Stimulated activated naive B cell treated with anti-CD40 and anti-IgM and Interleukin-4, amounts not matched to agents 10 μg/mL and 1 μg/mL and 100 μg/mL, for 72 hours (primary cell): Measurements from ENCODE around the gene AKT1S1.

Experiments
- ATAC-seq, 2 donors: fragments of 150-1000 bp; cut with Tn5 transposase; replicated peaks; 2 replicates each; pipeline ENCODE4 v1.10.0; 2021; ENCODE audit warnings: moderate library complexity in 1 of 2
- DNase-seq: peaks from one replicate; pipeline ENCODE4 v3.0.0; 2021
- H3K27ac Mint-ChIP-seq: one replicate; pipeline ENCODE4 v1.8.0; 2022; ENCODE audit warnings: mild to moderate bottlenecking, mixed read lengths
- H3K27me3 Mint-ChIP-seq, 2 donors: one replicate each; pipeline ENCODE4 v1.8.0; 2022; ENCODE audit warnings: mixed read lengths in 2 of 2
- H3K36me3 Mint-ChIP-seq, 2 donors: one replicate each; pipeline ENCODE4 v1.8.0; 2022; ENCODE audit warnings: mixed read lengths in 2 of 2, mild to moderate bottlenecking in 1 of 2
- H3K4me1 Mint-ChIP-seq, 2 donors: one replicate each; pipeline ENCODE4 v1.8.0; 2022; ENCODE audit warnings: mixed read lengths in 2 of 2, mild to moderate bottlenecking in 1 of 2
- H3K4me3 Mint-ChIP-seq, 2 donors: one replicate each; pipeline ENCODE4 v1.8.0; 2022; ENCODE audit warnings: mild to moderate bottlenecking in 2 of 2, mixed read lengths in 2 of 2, moderate library complexity in 1 of 2
- H3K9me3 Mint-ChIP-seq, 2 donors: one replicate each; pipeline ENCODE4 v1.8.0; 2022; ENCODE audit warnings: mixed read lengths in 2 of 2, mild to moderate bottlenecking in 1 of 2

AKT1S1 gene

DNA sequence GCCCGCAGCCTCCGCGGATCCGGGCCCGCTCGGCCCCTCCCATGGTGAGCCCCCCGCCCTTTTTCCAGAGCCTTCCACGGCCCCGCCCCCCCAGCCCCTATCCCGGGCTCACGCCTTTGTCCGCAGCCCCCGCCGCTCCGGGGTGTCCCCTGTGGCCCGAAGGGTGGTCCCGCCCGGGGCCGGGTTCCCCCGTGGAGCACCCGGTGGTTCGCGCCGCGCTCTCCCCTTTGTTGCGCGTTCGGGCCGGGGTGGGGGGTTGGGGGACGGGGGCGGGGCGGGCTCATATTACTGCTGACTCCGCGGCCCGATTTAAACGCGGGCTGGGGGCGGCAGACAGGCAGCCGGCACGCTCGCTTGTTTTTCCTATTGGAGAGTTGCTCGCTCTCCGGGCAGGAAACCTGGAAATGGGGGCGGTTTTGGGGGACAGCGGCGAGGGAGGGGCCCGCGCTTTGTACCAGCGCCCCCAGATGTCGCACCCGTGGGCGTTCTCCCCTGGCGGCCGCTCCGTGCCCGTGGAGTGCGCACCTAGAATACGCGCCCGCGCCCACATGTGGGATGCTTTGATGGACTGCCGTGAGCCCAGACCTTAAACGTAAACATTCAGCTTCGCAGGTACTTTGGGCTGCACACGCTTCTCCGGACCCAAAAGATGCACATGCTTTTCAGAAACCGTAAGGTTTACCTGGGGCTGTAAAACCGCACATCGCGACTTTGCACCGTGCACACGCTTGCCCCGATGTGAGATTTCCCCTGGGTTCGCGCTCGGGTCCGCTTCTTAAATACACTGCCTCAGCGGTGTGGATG lies 25.5 kb downstream of the AKT1S1 start:
- peaks cover 41 to 61% of the 10 kb centered on the region in 2 donors for H3K4me1 Mint-ChIP-seq
- H3K4me3 Mint-ChIP-seq = peak overlapping the region; percentile 81 to 84
- H3K27me3 Mint-ChIP-seq = no peaks in the 10 kb centered on the region
- peak; percentile 9 to 17 for ATAC-seq
- peak overlapping the region; percentile 70 for H3K27ac Mint-ChIP-seq
- no peak for DNase-seq
- H3K9me3 Mint-ChIP-seq = peaks cover 8 to 9% of the 10 kb centered on the region in 2 donors
- peaks cover 14 to 26% of the 10 kb centered on the region in 2 donors for H3K36me3 Mint-ChIP-seq

DNA sequence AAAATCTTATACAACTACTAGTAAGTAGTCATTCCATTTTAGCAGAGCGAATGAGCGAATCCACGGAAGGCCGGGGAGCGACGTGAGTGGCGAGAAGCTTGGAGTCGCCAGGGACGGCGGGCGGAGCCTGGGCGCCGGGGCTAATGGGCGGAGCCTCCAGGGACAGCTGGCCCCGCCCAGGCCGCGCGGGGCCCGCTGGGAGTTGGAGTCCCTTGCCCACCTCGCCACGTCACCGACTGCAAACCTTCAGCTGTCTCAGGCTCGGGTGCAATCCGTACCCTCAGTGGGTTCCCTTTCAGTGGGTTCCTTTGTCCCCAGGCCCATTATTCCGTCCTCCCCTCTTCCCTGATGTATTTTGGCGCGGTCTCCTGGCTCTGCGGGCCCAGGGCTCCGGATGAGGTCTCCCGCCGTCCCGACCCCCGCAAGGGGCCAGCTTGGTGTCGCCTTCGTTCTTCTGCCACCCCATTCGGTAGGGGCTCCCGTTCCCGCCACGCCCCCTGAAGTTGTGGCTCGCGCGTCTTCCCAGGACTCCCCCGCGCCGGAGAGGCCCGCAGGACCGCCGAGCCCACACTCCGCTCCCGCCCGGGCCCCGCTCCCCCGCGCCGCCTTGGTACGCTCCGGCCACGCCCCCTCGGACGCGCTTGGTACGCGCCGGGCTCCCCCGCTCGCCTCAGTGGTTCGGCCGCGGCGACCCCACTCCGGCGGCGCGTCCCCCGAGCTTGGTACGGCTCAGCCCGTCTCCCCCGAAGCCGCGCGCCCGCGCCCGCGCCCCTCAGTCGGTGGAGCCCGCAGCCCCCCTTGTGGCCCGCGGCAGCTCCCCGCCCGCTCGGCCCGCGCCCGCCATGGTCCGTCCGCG lies 26.4 kb downstream of the AKT1S1 start, which contains the start of gene PTOV1:
Gene PTOV1, plus strand, starts transcription at position 673 of the 856 bp plus-strand sequence.
- Mint-ChIP-seq H3K4me1 (peaks cover 42 to 57% of the 10 kb centered on the region in 2 donors), H3K27ac (peak within 1 kb of the TSS; percentile 97), H3K36me3 (peaks cover 11 to 18% of the 10 kb centered on the region in 2 donors), H3K4me3 (peak within 1 kb of the TSS; percentile 90 to 96), H3K9me3 (peaks cover 8 to 9% of the 10 kb centered on the region in 2 donors), H3K27me3 (no peaks in the 10 kb centered on the region)
- peak; percentile 86 for DNase-seq
- ATAC-seq = peak; percentile 84 to 89

GRCh38 chr19:49850221-49850486 lies 27.0 kb downstream of the AKT1S1 start:
- peaks cover 8 to 9% of the 10 kb centered on the region in 2 donors for H3K9me3 Mint-ChIP-seq
- DNase-seq = no peak
- no peaks in the 10 kb centered on the region for H3K27me3 Mint-ChIP-seq
- peak in 1 of 2 donors; percentile 0 for ATAC-seq
- H3K4me1 Mint-ChIP-seq = peaks cover 38 to 55% of the 10 kb centered on the region in 2 donors
- peak overlapping the region; percentile 97 for H3K27ac Mint-ChIP-seq
- H3K36me3 Mint-ChIP-seq = peaks cover 7 to 13% of the 10 kb centered on the region in 2 donors
- peak overlapping the region; percentile 90 to 96 for H3K4me3 Mint-ChIP-seq

DNA sequence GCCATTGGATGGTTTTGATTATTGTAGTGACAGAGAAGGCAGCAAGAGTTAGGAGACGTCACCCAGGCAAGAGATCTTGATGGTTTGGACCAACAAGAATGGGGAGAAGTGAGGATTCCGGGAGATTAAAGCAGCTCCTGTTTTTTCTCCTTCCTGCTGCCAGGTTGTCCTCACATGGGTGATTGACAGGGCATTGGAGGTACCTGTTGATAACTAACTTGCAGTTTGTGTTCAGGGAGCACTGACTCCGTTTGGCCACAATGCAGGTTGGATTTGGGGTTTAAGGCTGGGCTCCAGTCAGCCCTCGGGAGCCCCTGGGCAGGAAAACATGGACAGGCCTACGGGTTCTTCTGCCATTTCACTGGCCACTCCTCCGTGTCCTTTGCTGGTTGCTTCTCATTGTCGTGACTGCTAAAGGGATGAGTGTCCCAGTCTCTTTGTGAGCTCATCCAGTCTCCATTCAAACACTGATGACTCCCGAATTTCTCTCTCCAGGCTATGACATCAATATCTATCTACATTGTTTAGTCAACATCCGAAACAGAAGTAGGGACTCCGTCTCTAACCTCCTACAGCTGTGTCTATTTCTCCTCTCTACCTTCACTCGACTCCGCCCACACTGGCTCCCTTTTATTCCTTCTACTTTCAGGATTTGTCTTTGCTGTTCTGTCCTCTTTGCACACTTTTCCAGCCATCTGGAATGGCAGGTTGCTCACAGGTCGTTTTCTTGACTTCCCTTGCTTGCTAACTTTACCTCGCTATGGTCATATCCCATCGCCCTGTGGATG lies 27.5 kb downstream of the AKT1S1 start:
- H3K36me3 Mint-ChIP-seq = peaks cover 7 to 12% of the 10 kb centered on the region in 2 donors
- H3K27me3 Mint-ChIP-seq = no peaks in the 10 kb centered on the region
- peak overlapping the region; percentile 90 to 96 for H3K4me3 Mint-ChIP-seq
- H3K9me3 Mint-ChIP-seq = peaks cover 8 to 9% of the 10 kb centered on the region in 2 donors
- ATAC-seq (no peak), DNase-seq (no peak)
- H3K27ac Mint-ChIP-seq = peak overlapping the region; percentile 97
- H3K4me1 Mint-ChIP-seq = peaks cover 40 to 56% of the 10 kb centered on the region in 2 donors

GRCh38 chr19:49848938-49849337 lies 28.2 kb downstream of the AKT1S1 start:
- DNase-seq (no peak), ATAC-seq (no peak)
- H3K4me1 Mint-ChIP-seq = peaks cover 40 to 61% of the 10 kb centered on the region in 2 donors
- no peaks in the 10 kb centered on the region for H3K27me3 Mint-ChIP-seq
- peak overlapping the region; percentile 14 to 68 for H3K4me3 Mint-ChIP-seq
- peaks cover 8 to 9% of the 10 kb centered on the region in 2 donors for H3K9me3 Mint-ChIP-seq
- H3K36me3 Mint-ChIP-seq = peaks cover 7 to 12% of the 10 kb centered on the region in 2 donors
- H3K27ac Mint-ChIP-seq = no peak overlapping the region

- H3K36me3 Mint-ChIP-seq = peaks cover 7 to 12% of the 10 kb centered on the region in 2 donors
- DNase-seq (no peak), ATAC-seq (no peak)
- no peaks in the 10 kb centered on the region for H3K27me3 Mint-ChIP-seq
- peaks cover 40 to 61% of the 10 kb centered on the region in 2 donors for H3K4me1 Mint-ChIP-seq
- peaks cover 8 to 9% of the 10 kb centered on the region in 2 donors for H3K9me3 Mint-ChIP-seq
- peak overlapping the region; percentile 20 for H3K27ac Mint-ChIP-seq
- no peak overlapping the region for H3K4me3 Mint-ChIP-seq
Measured at GRCh38 chr19:49847731-49848696, 29.1 kb downstream of the AKT1S1 start.

DNA sequence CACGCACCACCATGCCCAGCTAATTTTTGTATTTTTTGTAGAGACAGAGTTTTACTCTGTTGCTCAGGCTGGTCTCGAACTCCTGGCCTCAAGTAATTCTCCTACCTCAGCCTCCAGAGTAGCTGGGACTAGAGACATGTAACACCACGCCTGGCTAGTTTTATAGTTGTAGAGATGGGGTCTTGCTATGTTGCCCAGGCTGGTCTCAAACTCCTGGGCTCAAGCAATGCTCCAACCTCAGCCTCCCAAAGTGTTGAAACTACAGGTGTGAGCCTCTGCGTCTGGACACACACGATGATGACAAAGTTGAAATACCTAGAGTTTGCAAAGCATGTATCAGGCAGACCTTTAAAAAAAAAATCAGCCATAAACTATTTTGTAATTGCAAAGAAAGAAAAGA lies 30.7 kb downstream of the AKT1S1 start:
- Mint-ChIP-seq H3K27me3 (no peaks in the 10 kb centered on the region), H3K4me1 (peaks cover 32 to 55% of the 10 kb centered on the region in 2 donors), H3K36me3 (peaks cover 7 to 12% of the 10 kb centered on the region in 2 donors), H3K27ac (no peak overlapping the region), H3K4me3 (no peak overlapping the region), H3K9me3 (peaks cover 8 to 9% of the 10 kb centered on the region in 2 donors)
- DNase-seq = no peak
- no peak for ATAC-seq

DNA sequence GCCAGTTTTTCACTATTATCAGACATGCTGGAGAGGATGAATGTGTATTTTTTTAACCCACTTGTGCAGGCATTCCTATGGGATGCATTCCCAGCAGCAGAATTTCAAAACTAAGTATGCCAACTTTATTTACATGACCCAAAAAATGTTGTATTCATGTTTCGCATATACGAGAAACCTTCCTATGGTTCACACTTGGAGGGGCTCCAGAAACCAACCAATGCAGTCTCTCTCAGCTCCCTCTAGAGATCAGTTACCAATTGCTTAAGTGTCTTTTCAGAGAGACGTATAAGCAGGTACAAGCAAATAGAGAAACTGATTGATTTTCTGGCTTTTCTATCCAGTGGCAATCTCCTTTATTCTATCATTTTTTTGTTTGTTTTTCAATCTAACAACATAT lies 31.7 kb downstream of the AKT1S1 start:
- Mint-ChIP-seq H3K27me3 (no peaks in the 10 kb centered on the region), H3K4me3 (no peak overlapping the region), H3K4me1 (peaks cover 34 to 60% of the 10 kb centered on the region in 2 donors), H3K36me3 (peaks cover 12 to 16% of the 10 kb centered on the region in 2 donors), H3K9me3 (peaks cover 9 to 10% of the 10 kb centered on the region in 2 donors), H3K27ac (peak overlapping the region; percentile 31)
- ATAC-seq (no peak), DNase-seq (no peak)

DNA sequence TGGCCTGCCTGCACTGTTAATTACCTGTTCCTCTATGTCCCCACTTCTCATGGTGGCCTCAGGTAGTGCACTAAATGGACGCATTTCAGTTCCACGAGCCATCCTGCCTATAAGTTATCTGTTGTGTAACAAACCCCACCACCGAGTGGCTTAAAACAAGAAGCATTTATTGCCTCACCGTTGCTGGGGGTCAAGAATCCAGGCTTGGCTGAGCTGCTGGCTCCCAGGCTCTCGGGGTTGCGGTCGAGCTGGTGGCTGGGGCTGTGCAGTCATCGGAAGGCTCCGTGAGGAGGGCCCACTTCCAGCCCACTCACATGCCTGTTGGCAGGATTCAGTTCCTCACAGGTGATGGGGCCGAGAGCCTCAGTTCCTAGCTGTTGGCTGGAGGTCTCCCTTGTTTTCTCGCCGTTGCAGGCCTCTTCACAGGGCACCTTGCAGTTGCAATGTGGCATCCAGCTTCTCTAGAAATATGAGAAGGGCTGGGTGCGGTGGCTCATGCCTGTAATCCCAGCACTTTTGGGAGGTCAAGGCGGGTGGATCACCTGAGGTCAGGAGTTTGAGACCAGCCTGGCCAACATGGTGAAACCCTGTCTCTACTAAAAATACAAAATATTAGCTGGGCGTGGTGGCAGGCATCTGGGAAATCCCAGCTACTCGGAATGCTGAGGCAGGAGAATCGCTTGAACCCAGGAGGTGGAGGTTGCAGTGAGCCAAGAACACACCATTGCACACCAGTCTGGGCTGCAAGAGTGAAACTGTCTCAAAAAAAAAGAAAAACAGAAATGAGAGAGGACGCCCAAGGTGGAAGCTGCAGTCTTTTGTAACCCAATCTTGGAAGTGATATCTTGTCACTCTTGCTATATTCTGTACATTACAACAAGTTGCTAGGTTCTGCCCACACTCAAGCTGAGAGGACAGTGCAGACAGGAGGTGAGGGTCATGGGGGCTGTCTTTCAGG lies 32.7 kb downstream of the AKT1S1 start:
- H3K27me3 Mint-ChIP-seq = no peaks in the 10 kb centered on the region
- no peak for ATAC-seq
- peaks cover 10 to 12% of the 10 kb centered on the region in 2 donors for H3K36me3 Mint-ChIP-seq
- DNase-seq = no peak
- peak overlapping the region; percentile 25 for H3K27ac Mint-ChIP-seq
- peak overlapping the region; percentile 29 to 47 for H3K4me3 Mint-ChIP-seq
- peaks cover 4 to 6% of the 10 kb centered on the region in 2 donors for H3K9me3 Mint-ChIP-seq
- peaks cover 29 to 51% of the 10 kb centered on the region in 2 donors for H3K4me1 Mint-ChIP-seq

GRCh38 chr19:49843265-49843664 lies 33.9 kb downstream of the AKT1S1 start:
- Mint-ChIP-seq H3K36me3 (peaks cover 18 to 19% of the 10 kb centered on the region in 2 donors), H3K27me3 (no peaks in the 10 kb centered on the region), H3K9me3 (peaks cover 0 to 3% of the 10 kb centered on the region in 2 donors), H3K4me3 (peak overlapping the region in 1 of 2 donors; percentile 25), H3K27ac (peak overlapping the region; percentile 22), H3K4me1 (peaks cover 23 to 40% of the 10 kb centered on the region in 2 donors)
- DNase-seq = peak; percentile 63
- peak; percentile 99 for ATAC-seq

DNA sequence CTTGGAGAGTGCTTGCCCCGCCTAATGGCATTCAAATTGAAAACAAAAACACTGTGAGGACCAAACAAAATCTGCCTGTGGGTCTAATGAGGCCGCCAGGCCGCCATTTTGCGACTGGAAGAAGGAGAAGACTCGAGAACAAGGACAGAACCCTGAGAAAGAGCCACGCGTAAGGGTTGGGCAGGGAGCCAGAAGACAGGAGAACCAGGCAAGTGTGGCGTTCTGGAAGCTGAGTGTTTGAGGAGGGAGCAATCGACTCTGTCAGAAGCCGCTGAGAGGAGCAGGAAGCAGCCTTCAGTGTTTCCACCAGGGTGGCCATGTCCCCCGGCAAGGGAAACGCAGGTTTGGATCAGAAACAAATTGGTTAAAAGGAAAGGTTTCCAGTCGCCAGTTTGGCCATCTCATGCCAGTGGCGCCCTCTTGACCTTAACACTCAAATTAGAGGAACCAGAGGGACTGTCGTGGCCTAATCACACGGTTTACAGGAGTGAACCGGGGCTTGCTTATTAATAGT lies 36.4 kb downstream of the AKT1S1 start:
- no peak overlapping the region for H3K4me3 Mint-ChIP-seq
- H3K4me1 Mint-ChIP-seq = peaks cover 16 to 41% of the 10 kb centered on the region in 2 donors
- H3K27me3 Mint-ChIP-seq = no peaks in the 10 kb centered on the region
- ATAC-seq = no peak
- H3K36me3 Mint-ChIP-seq = peaks cover 33 to 36% of the 10 kb centered on the region in 2 donors
- peaks cover 0 to 2% of the 10 kb centered on the region in 2 donors for H3K9me3 Mint-ChIP-seq
- no peak for DNase-seq
- no peak overlapping the region for H3K27ac Mint-ChIP-seq

GRCh38 chr19:49840321-49840720 lies 36.8 kb downstream of the AKT1S1 start:
- H3K27ac Mint-ChIP-seq = no peak overlapping the region
- no peak for ATAC-seq
- peaks cover 34 to 39% of the 10 kb centered on the region in 2 donors for H3K36me3 Mint-ChIP-seq
- no peak for DNase-seq
- peaks cover 0 to 2% of the 10 kb centered on the region in 2 donors for H3K9me3 Mint-ChIP-seq
- H3K27me3 Mint-ChIP-seq = no peaks in the 10 kb centered on the region
- H3K4me1 Mint-ChIP-seq = peaks cover 16 to 39% of the 10 kb centered on the region in 2 donors
- peak overlapping the region in 1 of 2 donors; percentile 53 for H3K4me3 Mint-ChIP-seq
